HepG2 (cell line): Measurements from ENCODE around the gene ULK4. TPM values are rescaled to one million over a fixed set of nuclear protein-coding genes. Genes with fewer than 3 reads are reported as not detected.

Experiments used
- ATAD3A ChIP-seq: sonication (generic); formaldehyde crosslinking; IDR thresholded peaks from 2 replicates; pipeline ENCODE4 v1.4.0; 2020; ENCODE audit warnings: missing genetic modification reagents
- EED ChIP-seq: sonication (generic); formaldehyde crosslinking; IDR thresholded peaks from 2 replicates; pipeline ENCODE4 v1.5.0; 2020; ENCODE audit warnings: mild to moderate bottlenecking, missing genetic modification reagents
- NR2F6 ChIP-seq, 2 experiments: IDR thresholded peaks; 2 replicates each; pipeline ENCODE4 v1.6.1; 2016; ENCODE audit warnings: antibody characterized with exemption in 1 of 2, mild to moderate bottlenecking in 1 of 2
- REPIN1 ChIP-seq: sonication (generic); formaldehyde crosslinking; IDR thresholded peaks from 2 replicates; pipeline ENCODE4 v1.8.0; 2022; ENCODE audit warnings: missing genetic modification reagents, low read depth, mild to moderate bottlenecking, borderline replicate concordance
- SP5 ChIP-seq: IDR thresholded peaks from 2 replicates; pipeline ENCODE4 v1.6.1; 2016; ENCODE audit warnings: low read depth, borderline replicate concordance
- ZFP36L2 ChIP-seq: sonication (generic); formaldehyde crosslinking; IDR thresholded peaks from 2 replicates; pipeline ENCODE4 v1.4.0; 2020; ENCODE audit warnings: missing genetic modification reagents
- ZNF552 ChIP-seq: sonication (generic); formaldehyde crosslinking; IDR thresholded peaks from 2 replicates; pipeline ENCODE4 v1.9.0; 2022; ENCODE audit warnings: missing genetic modification reagents, mild to moderate bottlenecking, borderline replicate concordance
- polyA plus RNA-seq, 8 experiments: library from polyadenylated mRNA; depleted of rRNA in 3 of 8; stranded (reverse) in 7 of 8; unstranded in 1 of 8; fragments of >200 nt; fragmentation: Illumina TruSeq in 4 of 8; extraction: Trizol in 4 of 8; gene quantifications; 2 replicates each; pipeline versions ENCODE4 v1.2.1 to v1.2.3, GENCODE V29; 2011 to 2016; ENCODE audit warnings: low read depth in 4 of 8, missing spikeins in 1 of 8, mixed read lengths in 1 of 8; ENCODE audit not compliant: insufficient read depth in 1 of 8
- total RNA-seq, 5 experiments: library from RNA; depleted of rRNA; stranded (reverse); fragments of >200 nt; fragmentation: Illumina TruSeq; extraction: Trizol; gene quantifications; 2 replicates each; pipeline ENCODE4 v1.2.3, GENCODE V29; 2016; ENCODE audit warnings: low read depth in 1 of 5
- TF ChIP-seq, protein P1 (sequence below): sonication (generic); formaldehyde crosslinking; IDR thresholded peaks from 2 replicates; pipeline ENCODE4 v1.4.0; 2020; ENCODE audit warnings: mild to moderate bottlenecking, missing genetic modification reagents, borderline replicate concordance
- TF ChIP-seq, protein P2 (sequence below): sonication (generic); formaldehyde crosslinking; IDR thresholded peaks from 2 replicates; pipeline ENCODE4 v1.4.0; 2020; ENCODE audit warnings: mild to moderate bottlenecking, missing genetic modification reagents
- TF ChIP-seq, protein P3 (sequence below), 2 experiments: fragments of 450-650 bp in 1 of 2; sonication (generic) in 1 of 2; formaldehyde crosslinking; IDR thresholded peaks; 2 replicates each; pipeline versions ENCODE4 v1.5.0 to v1.8.0; 2020 to 2022; ENCODE audit warnings: mild to moderate bottlenecking in 1 of 2, missing genetic modification reagents in 1 of 2

Gene ULK4
- total and polyA plus RNA-seq, 2 of the 13 experiments (the other 11 are each of a cell fraction or from before 2014, with no cell fraction given): 6.7 to 11.8 TPM

DNA sequence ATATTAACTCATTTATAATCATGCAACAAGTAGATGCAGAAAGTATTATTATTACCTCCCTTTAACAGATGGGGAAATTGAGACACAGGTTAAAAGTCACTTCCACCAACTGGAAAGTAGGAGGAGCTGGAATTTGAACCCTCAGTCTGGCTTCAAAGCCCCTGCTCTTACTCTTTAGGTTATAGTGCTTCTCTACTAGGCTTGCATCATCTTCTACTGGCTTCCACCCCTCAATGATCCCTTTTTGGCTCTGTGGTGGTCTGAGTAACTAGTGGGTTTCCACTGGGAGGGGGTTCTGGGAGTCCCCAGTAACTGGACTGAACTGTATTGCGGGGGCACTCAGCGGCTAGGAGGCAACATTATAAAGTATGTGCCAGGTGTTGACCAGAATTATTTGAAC is 671.6 kb downstream of the ULK4 start (continued):
- TF ChIP-seq, protein P1, sequence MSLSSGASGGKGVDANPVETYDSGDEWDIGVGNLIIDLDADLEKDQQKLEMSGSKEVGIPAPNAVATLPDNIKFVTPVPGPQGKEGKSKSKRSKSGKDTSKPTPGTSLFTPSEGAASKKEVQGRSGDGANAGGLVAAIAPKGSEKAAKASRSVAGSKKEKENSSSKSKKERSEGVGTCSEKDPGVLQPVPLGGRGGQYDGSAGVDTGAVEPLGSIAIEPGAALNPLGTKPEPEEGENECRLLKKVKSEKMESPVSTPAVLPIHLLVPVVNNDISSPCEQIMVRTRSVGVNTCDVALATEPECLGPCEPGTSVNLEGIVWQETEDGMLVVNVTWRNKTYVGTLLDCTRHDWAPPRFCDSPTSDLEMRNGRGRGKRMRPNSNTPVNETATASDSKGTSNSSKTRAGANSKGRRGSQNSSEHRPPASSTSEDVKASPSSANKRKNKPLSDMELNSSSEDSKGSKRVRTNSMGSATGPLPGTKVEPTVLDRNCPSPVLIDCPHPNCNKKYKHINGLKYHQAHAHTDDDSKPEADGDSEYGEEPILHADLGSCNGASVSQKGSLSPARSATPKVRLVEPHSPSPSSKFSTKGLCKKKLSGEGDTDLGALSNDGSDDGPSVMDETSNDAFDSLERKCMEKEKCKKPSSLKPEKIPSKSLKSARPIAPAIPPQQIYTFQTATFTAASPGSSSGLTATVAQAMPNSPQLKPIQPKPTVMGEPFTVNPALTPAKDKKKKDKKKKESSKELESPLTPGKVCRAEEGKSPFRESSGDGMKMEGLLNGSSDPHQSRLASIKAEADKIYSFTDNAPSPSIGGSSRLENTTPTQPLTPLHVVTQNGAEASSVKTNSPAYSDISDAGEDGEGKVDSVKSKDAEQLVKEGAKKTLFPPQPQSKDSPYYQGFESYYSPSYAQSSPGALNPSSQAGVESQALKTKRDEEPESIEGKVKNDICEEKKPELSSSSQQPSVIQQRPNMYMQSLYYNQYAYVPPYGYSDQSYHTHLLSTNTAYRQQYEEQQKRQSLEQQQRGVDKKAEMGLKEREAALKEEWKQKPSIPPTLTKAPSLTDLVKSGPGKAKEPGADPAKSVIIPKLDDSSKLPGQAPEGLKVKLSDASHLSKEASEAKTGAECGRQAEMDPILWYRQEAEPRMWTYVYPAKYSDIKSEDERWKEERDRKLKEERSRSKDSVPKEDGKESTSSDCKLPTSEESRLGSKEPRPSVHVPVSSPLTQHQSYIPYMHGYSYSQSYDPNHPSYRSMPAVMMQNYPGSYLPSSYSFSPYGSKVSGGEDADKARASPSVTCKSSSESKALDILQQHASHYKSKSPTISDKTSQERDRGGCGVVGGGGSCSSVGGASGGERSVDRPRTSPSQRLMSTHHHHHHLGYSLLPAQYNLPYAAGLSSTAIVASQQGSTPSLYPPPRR (CRISPR knock-in tag): no peak
- TF ChIP-seq ZNF552 (CRISPR knock-in tag) (no peak), REPIN1 (CRISPR knock-in tag) (no peak), ZFP36L2 (CRISPR knock-in tag) (no peak), NR2F6 (IDR thresholded peaks at IDR 0.05) (peak; percentile 45; the same call in 1 of the 2 replicates), NR2F6 (CRISPR knock-in tag; IDR thresholded peaks at IDR 0.05) (no peak), ATAD3A (CRISPR knock-in tag) (no peak), EED (no peak), SP5 (CRISPR knock-in tag) (peak; percentile 75)
- TF ChIP-seq, protein P2, sequence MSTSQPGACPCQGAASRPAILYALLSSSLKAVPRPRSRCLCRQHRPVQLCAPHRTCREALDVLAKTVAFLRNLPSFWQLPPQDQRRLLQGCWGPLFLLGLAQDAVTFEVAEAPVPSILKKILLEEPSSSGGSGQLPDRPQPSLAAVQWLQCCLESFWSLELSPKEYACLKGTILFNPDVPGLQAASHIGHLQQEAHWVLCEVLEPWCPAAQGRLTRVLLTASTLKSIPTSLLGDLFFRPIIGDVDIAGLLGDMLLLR: no peak
- TF ChIP-seq, protein P3, sequence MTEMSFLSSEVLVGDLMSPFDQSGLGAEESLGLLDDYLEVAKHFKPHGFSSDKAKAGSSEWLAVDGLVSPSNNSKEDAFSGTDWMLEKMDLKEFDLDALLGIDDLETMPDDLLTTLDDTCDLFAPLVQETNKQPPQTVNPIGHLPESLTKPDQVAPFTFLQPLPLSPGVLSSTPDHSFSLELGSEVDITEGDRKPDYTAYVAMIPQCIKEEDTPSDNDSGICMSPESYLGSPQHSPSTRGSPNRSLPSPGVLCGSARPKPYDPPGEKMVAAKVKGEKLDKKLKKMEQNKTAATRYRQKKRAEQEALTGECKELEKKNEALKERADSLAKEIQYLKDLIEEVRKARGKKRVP (CRISPR knock-in tag; IDR thresholded peaks at IDR 0.05): peak in 1 of 2 experiments; percentile 61; a peak in 2 of 4 replicates
